ENCODE data around the gene BLOC1S2. TPM values are rescaled to one million over a fixed set of nuclear protein-coding genes. Genes with fewer than 3 reads are reported as not detected.
"Not testable (repeated sequence)": the region's sequence is repeated elsewhere in the genome, so short reads cannot be mapped to it uniquely, and the experiment has no call there.

Gene BLOC1S2
- total RNA-seq, 1 donor from 2014 or later: 93.9 TPM

GRCh38 chr10:100282907-100283306 is 3.6 kb downstream of the BLOC1S2 start:
- Histone ChIP-seq H2AFZ (ENCODE audit: low read depth, low read length) (no peak overlapping the region), H3K79me2 (ENCODE audit: insufficient read depth, low read length) (peaks cover 64% of the 10 kb centered on the region), H4K20me1 (ENCODE audit: insufficient read depth, low read length) (peaks cover 50% of the 10 kb centered on the region), H3K36me3 (ENCODE audit: insufficient read depth, low read length) (peaks cover 40% of the 10 kb centered on the region), H3K27me3 (ENCODE audit: insufficient read depth, low read length) (no peaks in the 10 kb centered on the region), H3K27ac (ENCODE audit: low read depth, low read length) (no peak overlapping the region), H3K4me2 (ENCODE audit: low read length) (peak overlapping the region; percentile 47), H3K4me3 (ENCODE audit: insufficient read depth, low read depth, low read length) (no peak overlapping the region), H3K9me3 (ENCODE audit: insufficient read depth, low read depth, low read length) (no peaks in the 10 kb centered on the region), H3K9ac (ENCODE audit: low read length) (no peak overlapping the region), H3K4me1 (ENCODE audit: insufficient read depth, low read length) (peaks cover 17% of the 10 kb centered on the region)
- DNase-seq (ENCODE audit: low read depth) (no peak), FAIRE-seq (no peak)
- TF ChIP-seq EZH2 (IDR thresholded peaks at IDR 0.05; ENCODE audit: insufficient read depth, low read length): no peak
- TF ChIP-seq, protein P1, sequence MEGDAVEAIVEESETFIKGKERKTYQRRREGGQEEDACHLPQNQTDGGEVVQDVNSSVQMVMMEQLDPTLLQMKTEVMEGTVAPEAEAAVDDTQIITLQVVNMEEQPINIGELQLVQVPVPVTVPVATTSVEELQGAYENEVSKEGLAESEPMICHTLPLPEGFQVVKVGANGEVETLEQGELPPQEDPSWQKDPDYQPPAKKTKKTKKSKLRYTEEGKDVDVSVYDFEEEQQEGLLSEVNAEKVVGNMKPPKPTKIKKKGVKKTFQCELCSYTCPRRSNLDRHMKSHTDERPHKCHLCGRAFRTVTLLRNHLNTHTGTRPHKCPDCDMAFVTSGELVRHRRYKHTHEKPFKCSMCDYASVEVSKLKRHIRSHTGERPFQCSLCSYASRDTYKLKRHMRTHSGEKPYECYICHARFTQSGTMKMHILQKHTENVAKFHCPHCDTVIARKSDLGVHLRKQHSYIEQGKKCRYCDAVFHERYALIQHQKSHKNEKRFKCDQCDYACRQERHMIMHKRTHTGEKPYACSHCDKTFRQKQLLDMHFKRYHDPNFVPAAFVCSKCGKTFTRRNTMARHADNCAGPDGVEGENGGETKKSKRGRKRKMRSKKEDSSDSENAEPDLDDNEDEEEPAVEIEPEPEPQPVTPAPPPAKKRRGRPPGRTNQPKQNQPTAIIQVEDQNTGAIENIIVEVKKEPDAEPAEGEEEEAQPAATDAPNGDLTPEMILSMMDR (IDR thresholded peaks at IDR 0.05; ENCODE audit: insufficient read depth, low read depth, low read length): no peak
- Mint-ChIP-seq H3K27me3 (ENCODE audit: low read depth, unreplicated experiment) (no peaks in the 10 kb centered on the region), H3K4me3 (ENCODE audit: unreplicated experiment) (no peak overlapping the region), H3K27ac (ENCODE audit: unreplicated experiment) (no peak overlapping the region), H3K4me1 (ENCODE audit: low read depth, unreplicated experiment) (peaks cover 14% of the 10 kb centered on the region), H3K9me3 (ENCODE audit: unreplicated experiment) (no peaks in the 10 kb centered on the region), H3K36me3 (ENCODE audit: low read depth, unreplicated experiment) (peaks cover 13% of the 10 kb centered on the region)

DNA sequence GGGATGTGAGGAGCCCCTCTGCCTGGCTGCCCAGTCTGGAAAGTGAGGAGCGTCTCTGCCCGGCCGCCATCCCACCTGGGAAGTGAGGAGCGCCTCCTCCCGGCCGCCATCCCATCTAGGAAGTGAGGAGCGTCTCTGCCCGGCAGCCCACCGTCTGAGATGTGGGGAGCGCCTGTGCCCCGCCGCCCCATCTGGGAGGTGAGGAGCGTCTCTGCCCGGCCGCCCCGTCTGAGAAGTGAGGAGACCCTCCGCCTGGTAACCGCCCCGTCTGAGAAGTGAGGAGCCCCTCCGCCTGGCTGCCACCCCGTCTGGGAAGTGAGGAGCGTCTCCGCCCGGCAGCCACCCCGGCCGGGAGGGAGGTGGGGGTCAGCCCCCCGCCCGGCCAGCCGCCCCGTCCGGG is 9.5 kb downstream of the BLOC1S2 start:
- H2AFZ ChIP-seq (ENCODE audit: low read depth, low read length); H3K36me3 Mint-ChIP-seq (ENCODE audit: low read depth, unreplicated experiment); DNase-seq (ENCODE audit: low read depth); H3K4me3 Mint-ChIP-seq (ENCODE audit: unreplicated experiment); H3K27ac Mint-ChIP-seq (ENCODE audit: unreplicated experiment); H3K27ac ChIP-seq (ENCODE audit: low read depth, low read length); H3K4me3 ChIP-seq (ENCODE audit: insufficient read depth, low read depth, low read length); FAIRE-seq; H3K27me3 ChIP-seq (ENCODE audit: insufficient read depth, low read length); H3K9ac ChIP-seq (ENCODE audit: low read length); H3K4me2 ChIP-seq (ENCODE audit: low read length); H3K9me3 Mint-ChIP-seq (ENCODE audit: unreplicated experiment); H3K4me1 ChIP-seq (ENCODE audit: insufficient read depth, low read length); H3K4me1 Mint-ChIP-seq (ENCODE audit: low read depth, unreplicated experiment); H3K27me3 Mint-ChIP-seq (ENCODE audit: low read depth, unreplicated experiment); H3K9me3 ChIP-seq (ENCODE audit: insufficient read depth, low read depth, low read length): not testable (repeated sequence)
- H3K36me3 ChIP-seq (ENCODE audit: insufficient read depth, low read length): peaks cover 45% of the 10 kb centered on the region
- H3K79me2 ChIP-seq (ENCODE audit: insufficient read depth, low read length): peaks cover 24% of the 10 kb centered on the region
- peaks cover 26% of the 10 kb centered on the region for H4K20me1 ChIP-seq (ENCODE audit: insufficient read depth, low read length)

DNA sequence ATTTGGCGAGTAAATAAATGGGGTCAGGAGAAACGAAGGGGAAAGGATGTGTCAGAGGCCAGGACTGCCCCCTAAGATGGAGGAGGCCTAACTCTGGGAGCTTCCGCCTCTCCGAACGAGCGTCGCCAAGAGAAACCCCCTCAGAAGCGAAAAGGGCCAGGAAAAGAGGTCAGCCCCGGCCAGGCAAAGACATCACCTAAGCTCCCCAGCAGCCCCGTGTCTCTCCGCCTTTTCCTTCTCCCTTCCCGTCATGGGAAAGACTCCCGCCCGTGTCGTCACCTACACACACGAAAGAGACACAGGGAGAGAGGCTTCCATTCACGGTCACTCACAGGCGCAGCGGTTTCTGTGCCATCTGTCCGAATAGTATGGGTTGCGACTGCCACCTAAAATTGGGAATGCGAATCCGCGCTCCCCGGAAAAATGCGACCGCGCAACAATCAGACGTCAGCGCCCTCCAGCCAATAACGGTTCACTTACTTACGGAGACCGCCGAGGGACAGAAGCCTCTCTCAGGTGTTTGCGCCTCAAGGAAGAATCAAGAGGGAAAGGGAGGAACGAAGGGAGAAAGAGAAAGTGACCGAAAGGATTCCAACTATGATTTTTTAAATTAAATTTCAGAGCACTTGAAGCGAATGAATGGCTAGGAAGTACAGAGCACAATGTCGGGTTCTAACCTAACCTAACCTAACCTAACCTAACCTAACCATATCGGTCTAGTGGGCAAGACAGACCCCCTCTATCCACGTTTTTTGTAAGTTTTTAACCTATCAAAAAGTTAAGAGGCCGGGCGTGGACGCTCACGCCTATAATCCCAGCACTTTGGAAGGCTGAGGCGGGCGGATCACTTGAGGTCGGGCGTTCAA is 19.0 kb downstream of the BLOC1S2 start, which contains the start of gene CWF19L1:
Gene CWF19L1 (minus strand): TSS at position 400 of the 866 bp plus-strand sequence. CDS start 45 bp downstream, at position 355.
- Histone ChIP-seq H3K4me2 (ENCODE audit: low read length) (peak within 1 kb of the TSS; percentile 98), H3K27ac (ENCODE audit: low read depth, low read length) (peak within 1 kb of the TSS; percentile 79), H2AFZ (ENCODE audit: low read depth, low read length) (peak within 1 kb of the TSS; percentile 89), H3K79me2 (ENCODE audit: insufficient read depth, low read length) (peaks cover 41% of the 10 kb centered on the region), H3K4me1 (ENCODE audit: insufficient read depth, low read length) (no peaks in the 10 kb centered on the region), H3K27me3 (ENCODE audit: insufficient read depth, low read length) (no peaks in the 10 kb centered on the region), H3K9me3 (ENCODE audit: insufficient read depth, low read depth, low read length) (no peaks in the 10 kb centered on the region), H4K20me1 (ENCODE audit: insufficient read depth, low read length) (peaks cover 8% of the 10 kb centered on the region), H3K9ac (ENCODE audit: low read length) (peak within 1 kb of the TSS; percentile 93), H3K36me3 (ENCODE audit: insufficient read depth, low read length) (peaks cover 2% of the 10 kb centered on the region), H3K4me3 (ENCODE audit: insufficient read depth, low read depth, low read length) (peak within 1 kb of the TSS; percentile 90)
- H3K27ac Mint-ChIP-seq (ENCODE audit: unreplicated experiment): peak within 1 kb of the TSS; percentile 99
- no peaks in the 10 kb centered on the region for H3K9me3 Mint-ChIP-seq (ENCODE audit: unreplicated experiment)
- FAIRE-seq (no peak), DNase-seq (ENCODE audit: low read depth) (peak; percentile 86)
- H3K4me1 Mint-ChIP-seq (ENCODE audit: low read depth, unreplicated experiment): peaks cover 3% of the 10 kb centered on the region
- TF ChIP-seq, protein P1 (IDR thresholded peaks at IDR 0.05; ENCODE audit: insufficient read depth, low read depth, low read length): no peak
- TF ChIP-seq EZH2 (IDR thresholded peaks at IDR 0.05; ENCODE audit: insufficient read depth, low read length): no peak
- H3K4me3 Mint-ChIP-seq (ENCODE audit: unreplicated experiment): peak within 1 kb of the TSS; percentile 99
- no peaks in the 10 kb centered on the region for H3K27me3 Mint-ChIP-seq (ENCODE audit: low read depth, unreplicated experiment)
- H3K36me3 Mint-ChIP-seq (ENCODE audit: low read depth, unreplicated experiment): peaks cover 7% of the 10 kb centered on the region

Measured in astrocyte (in vitro differentiated cells and primary cell).